Measurements from ENCODE around the gene MCCD1. TPM values are rescaled to one million over a fixed set of nuclear protein-coding genes. Genes with fewer than 3 reads are reported as not detected.

MCCD1 gene
- total RNA-seq, 1 experiment from 2014 or later: not detected

DNA sequence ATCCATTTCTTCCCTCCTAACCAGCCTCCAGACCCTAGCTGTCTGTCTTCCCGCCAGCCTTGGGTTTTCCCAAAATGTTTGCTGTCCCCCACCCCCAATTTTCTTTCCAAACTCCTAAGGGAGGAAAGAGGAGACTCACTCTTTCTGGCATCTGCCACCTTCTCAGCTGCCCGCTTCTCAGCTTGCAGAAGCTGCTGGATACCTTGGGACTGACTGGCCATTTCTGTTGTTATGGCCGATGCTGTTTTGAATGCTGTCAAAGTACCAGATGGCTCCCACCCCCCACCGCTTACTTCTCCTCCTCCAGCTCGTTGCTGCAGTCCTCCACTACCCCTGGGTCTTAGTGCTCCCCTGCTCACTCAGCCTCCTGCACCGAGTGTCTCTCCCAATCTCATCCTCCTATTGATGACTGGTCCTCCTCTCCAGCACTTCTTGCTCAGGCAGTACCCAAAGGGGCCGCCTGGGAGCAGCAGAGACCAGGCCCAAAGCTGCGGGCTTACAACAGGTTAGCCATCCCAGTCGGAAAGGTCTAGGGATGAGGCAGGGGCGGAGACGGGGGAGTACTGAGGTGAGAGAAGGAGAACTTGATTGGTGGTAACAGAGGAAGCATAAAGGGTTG is 17.7 kb downstream of the MCCD1 start, which contains the start of gene ATP6V1G2:
ATP6V1G2 (minus strand) TSS at position 270 of the 619 bp plus-strand sequence; CDS start at position 221, 49 bp downstream.
- ATAC-seq: peak; percentile 80
- Mint-ChIP-seq H3K4me3 (peak within 1 kb of the TSS; percentile 82), H3K9me3 (no peaks in the 10 kb centered on the region)
- TF ChIP-seq, protein P1, sequence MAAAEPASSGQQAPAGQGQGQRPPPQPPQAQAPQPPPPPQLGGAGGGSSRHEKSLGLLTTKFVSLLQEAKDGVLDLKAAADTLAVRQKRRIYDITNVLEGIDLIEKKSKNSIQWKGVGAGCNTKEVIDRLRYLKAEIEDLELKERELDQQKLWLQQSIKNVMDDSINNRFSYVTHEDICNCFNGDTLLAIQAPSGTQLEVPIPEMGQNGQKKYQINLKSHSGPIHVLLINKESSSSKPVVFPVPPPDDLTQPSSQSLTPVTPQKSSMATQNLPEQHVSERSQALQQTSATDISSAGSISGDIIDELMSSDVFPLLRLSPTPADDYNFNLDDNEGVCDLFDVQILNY (CRISPR knock-in tag; IDR thresholded peaks at IDR 0.05): peak; percentile 33; the same call in 1 of the 2 replicates
- TF ChIP-seq, protein P2, sequence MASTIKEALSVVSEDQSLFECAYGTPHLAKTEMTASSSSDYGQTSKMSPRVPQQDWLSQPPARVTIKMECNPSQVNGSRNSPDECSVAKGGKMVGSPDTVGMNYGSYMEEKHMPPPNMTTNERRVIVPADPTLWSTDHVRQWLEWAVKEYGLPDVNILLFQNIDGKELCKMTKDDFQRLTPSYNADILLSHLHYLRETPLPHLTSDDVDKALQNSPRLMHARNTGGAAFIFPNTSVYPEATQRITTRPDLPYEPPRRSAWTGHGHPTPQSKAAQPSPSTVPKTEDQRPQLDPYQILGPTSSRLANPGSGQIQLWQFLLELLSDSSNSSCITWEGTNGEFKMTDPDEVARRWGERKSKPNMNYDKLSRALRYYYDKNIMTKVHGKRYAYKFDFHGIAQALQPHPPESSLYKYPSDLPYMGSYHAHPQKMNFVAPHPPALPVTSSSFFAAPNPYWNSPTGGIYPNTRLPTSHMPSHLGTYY (CRISPR knock-in tag; IDR thresholded peaks at IDR 0.05): no peak
- TF ChIP-seq, protein P3, sequence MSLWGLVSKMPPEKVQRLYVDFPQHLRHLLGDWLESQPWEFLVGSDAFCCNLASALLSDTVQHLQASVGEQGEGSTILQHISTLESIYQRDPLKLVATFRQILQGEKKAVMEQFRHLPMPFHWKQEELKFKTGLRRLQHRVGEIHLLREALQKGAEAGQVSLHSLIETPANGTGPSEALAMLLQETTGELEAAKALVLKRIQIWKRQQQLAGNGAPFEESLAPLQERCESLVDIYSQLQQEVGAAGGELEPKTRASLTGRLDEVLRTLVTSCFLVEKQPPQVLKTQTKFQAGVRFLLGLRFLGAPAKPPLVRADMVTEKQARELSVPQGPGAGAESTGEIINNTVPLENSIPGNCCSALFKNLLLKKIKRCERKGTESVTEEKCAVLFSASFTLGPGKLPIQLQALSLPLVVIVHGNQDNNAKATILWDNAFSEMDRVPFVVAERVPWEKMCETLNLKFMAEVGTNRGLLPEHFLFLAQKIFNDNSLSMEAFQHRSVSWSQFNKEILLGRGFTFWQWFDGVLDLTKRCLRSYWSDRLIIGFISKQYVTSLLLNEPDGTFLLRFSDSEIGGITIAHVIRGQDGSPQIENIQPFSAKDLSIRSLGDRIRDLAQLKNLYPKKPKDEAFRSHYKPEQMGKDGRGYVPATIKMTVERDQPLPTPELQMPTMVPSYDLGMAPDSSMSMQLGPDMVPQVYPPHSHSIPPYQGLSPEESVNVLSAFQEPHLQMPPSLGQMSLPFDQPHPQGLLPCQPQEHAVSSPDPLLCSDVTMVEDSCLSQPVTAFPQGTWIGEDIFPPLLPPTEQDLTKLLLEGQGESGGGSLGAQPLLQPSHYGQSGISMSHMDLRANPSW (CRISPR knock-in tag; conservative IDR thresholded peaks at IDR 0.05; ENCODE audit: low read depth): no peak
- TF ChIP-seq TCF7 (CRISPR knock-in tag; IDR thresholded peaks at IDR 0.05; ENCODE audit: low read depth): no peak
- TF ChIP-seq, protein P4, sequence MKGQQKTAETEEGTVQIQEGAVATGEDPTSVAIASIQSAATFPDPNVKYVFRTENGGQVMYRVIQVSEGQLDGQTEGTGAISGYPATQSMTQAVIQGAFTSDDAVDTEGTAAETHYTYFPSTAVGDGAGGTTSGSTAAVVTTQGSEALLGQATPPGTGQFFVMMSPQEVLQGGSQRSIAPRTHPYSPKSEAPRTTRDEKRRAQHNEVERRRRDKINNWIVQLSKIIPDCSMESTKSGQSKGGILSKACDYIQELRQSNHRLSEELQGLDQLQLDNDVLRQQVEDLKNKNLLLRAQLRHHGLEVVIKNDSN (CRISPR knock-in tag; IDR thresholded peaks at IDR 0.05): no peak
- no peak for TF ChIP-seq ZNF219 (CRISPR knock-in tag; IDR thresholded peaks at IDR 0.05; ENCODE audit: borderline replicate concordance)
- TF ChIP-seq, protein P5, sequence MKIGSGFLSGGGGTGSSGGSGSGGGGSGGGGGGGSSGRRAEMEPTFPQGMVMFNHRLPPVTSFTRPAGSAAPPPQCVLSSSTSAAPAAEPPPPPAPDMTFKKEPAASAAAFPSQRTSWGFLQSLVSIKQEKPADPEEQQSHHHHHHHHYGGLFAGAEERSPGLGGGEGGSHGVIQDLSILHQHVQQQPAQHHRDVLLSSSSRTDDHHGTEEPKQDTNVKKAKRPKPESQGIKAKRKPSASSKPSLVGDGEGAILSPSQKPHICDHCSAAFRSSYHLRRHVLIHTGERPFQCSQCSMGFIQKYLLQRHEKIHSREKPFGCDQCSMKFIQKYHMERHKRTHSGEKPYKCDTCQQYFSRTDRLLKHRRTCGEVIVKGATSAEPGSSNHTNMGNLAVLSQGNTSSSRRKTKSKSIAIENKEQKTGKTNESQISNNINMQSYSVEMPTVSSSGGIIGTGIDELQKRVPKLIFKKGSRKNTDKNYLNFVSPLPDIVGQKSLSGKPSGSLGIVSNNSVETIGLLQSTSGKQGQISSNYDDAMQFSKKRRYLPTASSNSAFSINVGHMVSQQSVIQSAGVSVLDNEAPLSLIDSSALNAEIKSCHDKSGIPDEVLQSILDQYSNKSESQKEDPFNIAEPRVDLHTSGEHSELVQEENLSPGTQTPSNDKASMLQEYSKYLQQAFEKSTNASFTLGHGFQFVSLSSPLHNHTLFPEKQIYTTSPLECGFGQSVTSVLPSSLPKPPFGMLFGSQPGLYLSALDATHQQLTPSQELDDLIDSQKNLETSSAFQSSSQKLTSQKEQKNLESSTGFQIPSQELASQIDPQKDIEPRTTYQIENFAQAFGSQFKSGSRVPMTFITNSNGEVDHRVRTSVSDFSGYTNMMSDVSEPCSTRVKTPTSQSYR (CRISPR knock-in tag; IDR thresholded peaks at IDR 0.05): 0 out of 2 replicates have a peak, but pooled peaks have one; percentile 48
- TF ChIP-seq ZNF138 (CRISPR knock-in tag; conservative IDR thresholded peaks at IDR 0.05): no peak
- TF ChIP-seq, protein P6, sequence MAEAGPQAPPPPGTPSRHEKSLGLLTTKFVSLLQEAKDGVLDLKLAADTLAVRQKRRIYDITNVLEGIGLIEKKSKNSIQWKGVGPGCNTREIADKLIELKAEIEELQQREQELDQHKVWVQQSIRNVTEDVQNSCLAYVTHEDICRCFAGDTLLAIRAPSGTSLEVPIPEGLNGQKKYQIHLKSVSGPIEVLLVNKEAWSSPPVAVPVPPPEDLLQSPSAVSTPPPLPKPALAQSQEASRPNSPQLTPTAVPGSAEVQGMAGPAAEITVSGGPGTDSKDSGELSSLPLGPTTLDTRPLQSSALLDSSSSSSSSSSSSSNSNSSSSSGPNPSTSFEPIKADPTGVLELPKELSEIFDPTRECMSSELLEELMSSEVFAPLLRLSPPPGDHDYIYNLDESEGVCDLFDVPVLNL (CRISPR knock-in tag; IDR thresholded peaks at IDR 0.05; ENCODE audit: borderline replicate concordance, low read depth): no peak
- TF ChIP-seq, protein P7, sequence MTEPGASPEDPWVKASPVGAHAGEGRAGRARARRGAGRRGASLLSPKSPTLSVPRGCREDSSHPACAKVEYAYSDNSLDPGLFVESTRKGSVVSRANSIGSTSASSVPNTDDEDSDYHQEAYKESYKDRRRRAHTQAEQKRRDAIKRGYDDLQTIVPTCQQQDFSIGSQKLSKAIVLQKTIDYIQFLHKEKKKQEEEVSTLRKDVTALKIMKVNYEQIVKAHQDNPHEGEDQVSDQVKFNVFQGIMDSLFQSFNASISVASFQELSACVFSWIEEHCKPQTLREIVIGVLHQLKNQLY (CRISPR knock-in tag; IDR thresholded peaks at IDR 0.05): no peak
- TF ChIP-seq, protein P8, sequence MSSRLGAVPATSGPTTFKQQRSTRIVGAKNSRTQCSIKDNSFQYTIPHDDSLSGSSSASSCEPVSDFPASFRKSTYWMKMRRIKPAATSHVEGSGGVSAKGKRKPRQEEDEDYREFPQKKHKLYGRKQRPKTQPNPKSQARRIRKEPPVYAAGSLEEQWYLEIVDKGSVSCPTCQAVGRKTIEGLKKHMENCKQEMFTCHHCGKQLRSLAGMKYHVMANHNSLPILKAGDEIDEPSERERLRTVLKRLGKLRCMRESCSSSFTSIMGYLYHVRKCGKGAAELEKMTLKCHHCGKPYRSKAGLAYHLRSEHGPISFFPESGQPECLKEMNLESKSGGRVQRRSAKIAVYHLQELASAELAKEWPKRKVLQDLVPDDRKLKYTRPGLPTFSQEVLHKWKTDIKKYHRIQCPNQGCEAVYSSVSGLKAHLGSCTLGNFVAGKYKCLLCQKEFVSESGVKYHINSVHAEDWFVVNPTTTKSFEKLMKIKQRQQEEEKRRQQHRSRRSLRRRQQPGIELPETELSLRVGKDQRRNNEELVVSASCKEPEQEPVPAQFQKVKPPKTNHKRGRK (CRISPR knock-in tag; IDR thresholded peaks at IDR 0.05; ENCODE audit: borderline replicate concordance): no peak
- TF ChIP-seq, protein P9, sequence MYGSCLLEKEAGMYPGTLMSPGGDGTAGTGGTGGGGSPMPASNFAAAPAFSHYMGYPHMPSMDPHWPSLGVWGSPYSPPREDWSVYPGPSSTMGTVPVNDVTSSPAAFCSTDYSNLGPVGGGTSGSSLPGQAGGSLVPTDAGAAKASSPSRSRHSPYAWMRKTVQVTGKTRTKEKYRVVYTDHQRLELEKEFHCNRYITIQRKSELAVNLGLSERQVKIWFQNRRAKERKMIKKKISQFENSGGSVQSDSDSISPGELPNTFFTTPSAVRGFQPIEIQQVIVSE (CRISPR knock-in tag; IDR thresholded peaks at IDR 0.05; ENCODE audit: borderline replicate concordance): no peak
- TF ChIP-seq CREB1 (CRISPR knock-in tag; IDR thresholded peaks at IDR 0.05): no peak
- TF ChIP-seq, protein P10, sequence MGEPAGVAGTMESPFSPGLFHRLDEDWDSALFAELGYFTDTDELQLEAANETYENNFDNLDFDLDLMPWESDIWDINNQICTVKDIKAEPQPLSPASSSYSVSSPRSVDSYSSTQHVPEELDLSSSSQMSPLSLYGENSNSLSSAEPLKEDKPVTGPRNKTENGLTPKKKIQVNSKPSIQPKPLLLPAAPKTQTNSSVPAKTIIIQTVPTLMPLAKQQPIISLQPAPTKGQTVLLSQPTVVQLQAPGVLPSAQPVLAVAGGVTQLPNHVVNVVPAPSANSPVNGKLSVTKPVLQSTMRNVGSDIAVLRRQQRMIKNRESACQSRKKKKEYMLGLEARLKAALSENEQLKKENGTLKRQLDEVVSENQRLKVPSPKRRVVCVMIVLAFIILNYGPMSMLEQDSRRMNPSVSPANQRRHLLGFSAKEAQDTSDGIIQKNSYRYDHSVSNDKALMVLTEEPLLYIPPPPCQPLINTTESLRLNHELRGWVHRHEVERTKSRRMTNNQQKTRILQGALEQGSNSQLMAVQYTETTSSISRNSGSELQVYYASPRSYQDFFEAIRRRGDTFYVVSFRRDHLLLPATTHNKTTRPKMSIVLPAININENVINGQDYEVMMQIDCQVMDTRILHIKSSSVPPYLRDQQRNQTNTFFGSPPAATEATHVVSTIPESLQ (CRISPR knock-in tag; IDR thresholded peaks at IDR 0.05): no peak
- TF ChIP-seq NFYB (CRISPR knock-in tag; conservative IDR thresholded peaks at IDR 0.05; ENCODE audit: low read depth): no peak
- TF ChIP-seq, protein P11, sequence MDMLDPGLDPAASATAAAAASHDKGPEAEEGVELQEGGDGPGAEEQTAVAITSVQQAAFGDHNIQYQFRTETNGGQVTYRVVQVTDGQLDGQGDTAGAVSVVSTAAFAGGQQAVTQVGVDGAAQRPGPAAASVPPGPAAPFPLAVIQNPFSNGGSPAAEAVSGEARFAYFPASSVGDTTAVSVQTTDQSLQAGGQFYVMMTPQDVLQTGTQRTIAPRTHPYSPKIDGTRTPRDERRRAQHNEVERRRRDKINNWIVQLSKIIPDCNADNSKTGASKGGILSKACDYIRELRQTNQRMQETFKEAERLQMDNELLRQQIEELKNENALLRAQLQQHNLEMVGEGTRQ (CRISPR knock-in tag; IDR thresholded peaks at IDR 0.05): no peak
- no peak for TF ChIP-seq GTF2I (CRISPR knock-in tag; conservative IDR thresholded peaks at IDR 0.05)
- TF ChIP-seq ELF4 (CRISPR knock-in tag; IDR thresholded peaks at IDR 0.05; ENCODE audit: low read depth): no peak
- no peak for TF ChIP-seq SOX15 (CRISPR knock-in tag; IDR thresholded peaks at IDR 0.05)
- no peak for TF ChIP-seq ATF1 (CRISPR knock-in tag; IDR thresholded peaks at IDR 0.05)

More for the DNA sequence above, 17.7 kb downstream of the MCCD1 start, which contains the start of gene ATP6V1G2:
- Mint-ChIP-seq H3K4me1 (peaks cover 22% of the 10 kb centered on the region), H3K27ac (peak within 1 kb of the TSS; percentile 98), H3K36me3 (peaks cover 18% of the 10 kb centered on the region), H3K27me3 (ENCODE audit: low read depth) (no peaks in the 10 kb centered on the region)
- DNase-seq (ENCODE audit: low spot score): peak; percentile 99
- ChIA-PET CTCF (interaction anchor here (0.6 to 7.2 kb wide), 40 partner anchors 9 to 406 kb away, joined by 3 to 319 read pairs (median 4); partner anchors contain the start of genes AIF1, C6orf47, GPANK1 and LSM2), POLR2A (interaction anchor here (0.5 to 2.0 kb wide), 17 partner anchors 17 to 1425 kb away, joined by 3 to 13 read pairs (median 4); partner anchors contain the start of genes BAG6, GPANK1, MCCD1 and MICB)
